Heart left ventricle (tissue), 16 donors: ENCODE measurements around the gene SH3RF3. TPM values are rescaled to one million over a fixed set of nuclear protein-coding genes. Genes with fewer than 3 reads are reported as not detected.

Experiments
- ATAC-seq, 4 donors: fragments of 200-7000 bp; cut with Tn5 transposase; one replicate each; pipeline ENCODE4 v1.9.1; 2020 to 2022; ENCODE audit warnings: moderate library complexity in 4 of 4, mild to moderate bottlenecking in 3 of 4, moderate number of reproducible peaks in 1 of 4
- DNase-seq, 5 donors: peaks; one replicate each; pipeline ENCODE4 v3.0.0-alpha.2; 2020
- H3K27ac ChIP-seq, 12 donors: fragments of 200-600 bp; sonication (generic) in 4 of 12; one replicate each; pipeline versions ENCODE4 v1.5.0 to v1.8.0; 2016 to 2022; ENCODE audit warnings: mild to moderate bottlenecking in 2 of 12
- H3K27me3 ChIP-seq, 9 donors: fragments of 200-600 bp; sonication (generic) in 2 of 9; one replicate each; pipeline versions ENCODE4 v1.5.1 to v1.8.0; 2016 to 2022; ENCODE audit warnings: mild to moderate bottlenecking in 3 of 9
- H3K36me3 ChIP-seq, 9 donors: fragments of 200-600 bp; sonication (generic) in 2 of 9; one replicate each; pipeline versions ENCODE4 v1.5.0 to v1.8.0; 2018 to 2022; ENCODE audit warnings: mild to moderate bottlenecking in 2 of 9
- H3K4me1 ChIP-seq, 12 donors: fragments of 200-600 bp; sonication (generic) in 4 of 12; one replicate each; pipeline versions ENCODE4 v1.5.0 to v1.8.0; 2016 to 2022; ENCODE audit warnings: mild to moderate bottlenecking in 3 of 12
- H3K4me3 ChIP-seq, 12 donors: fragments of 200-600 bp; sonication (generic) in 4 of 12; one replicate each; pipeline versions ENCODE4 v1.5.0 to v1.8.0; 2017 to 2022; ENCODE audit warnings: mild to moderate bottlenecking in 9 of 12, moderate library complexity in 4 of 12
- H3K9me3 ChIP-seq, 12 donors: fragments of 200-600 bp; sonication (generic) in 4 of 12; one replicate each; pipeline versions ENCODE4 v1.5.0 to v1.8.0; 2016 to 2022; ENCODE audit warnings: mild to moderate bottlenecking in 1 of 12
- POLR2A ChIP-seq, 2 donors: fragments of 450-650 bp; IDR thresholded peaks; one replicate each; pipeline ENCODE4 v1.6.1; 2017; ENCODE audit warnings: antibody characterized with exemption in 2 of 2, mild to moderate bottlenecking in 2 of 2, moderate library complexity in 2 of 2
- WGBS, 4 donors: extraction: QIAGEN DNeasy Blood & Tissue Kit in 2 of 4; methylation state at CpG; one replicate each; pipeline versions ENCODE4 v1.1.5 to v1.1.7; 2013 to 2018; 5-methylcytosine and 5-hydroxymethylcytosine counted together
- intact Hi-C, 10 donors: fragments of 100-400 bp; cut with DNase I; formaldehyde crosslinking; loops; one replicate each; pipeline versions ENCODE4 v1.11.1 to v1.14.2; 2022
- polyA plus RNA-seq, 2 donors: library from polyadenylated mRNA; stranded (reverse); fragments of 200-250 nt; gene quantifications; one replicate each; pipeline ENCODE4 v1.2.3, GENCODE V29; 2013
- total RNA-seq, 9 donors: library from RNA; depleted of rRNA in 2 of 9; stranded (reverse); fragments of >200 nt in 2 of 9; fragmentation: NEBNext Ultra II Directional in 3 of 9; extraction: Animal tissue kit (Norgen Biotek cat#: 25700) in 3 of 9; gene quantifications; one replicate each; pipeline versions ENCODE4 v1.1.0 to v1.2.4, GENCODE V29; 2016 to 2023
- TF ChIP-seq, protein P1 (sequence below), 12 donors: fragments of 200-600 bp; sonication (generic) in 4 of 12; IDR thresholded peaks; one replicate each; pipeline versions ENCODE4 v1.5.0 to v1.8.0; 2018 to 2022; ENCODE audit warnings: antibody characterized with exemption in 12 of 12, mild to moderate bottlenecking in 5 of 12
- donor health status: ischemic (EF 13 %, LVEDD 7.1; RV severe dilation, severe dysfunction).
- donor health status: healthy with polysubstance abuse.
- donor health status: DM: no; HTN: yes; CAD: no.
- donor health status: DM: no; HTN: no; CAD: no.
- donor health status: ischemic (EF 25% LVEDD 6.9; RV normal size, moderate dysfunction).
- donor health status: ischemic (EF 25% LVEDD 5.7; RV mildly dilated, moderate dysfunction).
- donor health status: healthy.
- donor health status: DM: yes; HTN: yes; CAD: no.
- donor health status: ischemic (EF 35%, LVEDD 5.7; RV mildly dilated, moderate dysfunction).
- donor health status: nonischemic (EF 11% LVEDD 7.7; RV severe dilation, severe dysfunction).
- donor health status: DM: yes; HTN: yes; CAD: no.
- donor health status: PGD.
- donor health status: ischemic (EF 29% LVEDD 5.4; RV normal size, mild dysfunction).
- donor health status: nonischemic (EF 23%, LVEDD 6.1; RV moderate dilation, normal function).

Gene SH3RF3
- total and polyA plus RNA-seq, 11 donors, result 5.2 to 15.7 (median 7.9) TPM

- no peak for DNase-seq
- WGBS, 4 donors, result 65 to 74% (median 66%) methylated on average over 15 of the region's 15 CpGs
- no peaks in the 10 kb centered on the region for H3K27me3 ChIP-seq
- peaks cover 0 to 11% (median 0%) of the 10 kb centered on the region in 9 donors for H3K36me3 ChIP-seq
- intact Hi-C loops, result loop anchor here in 3 of 10 donors (5.0 to 10.0 kb wide), 2 partner anchors 269 to 272 kb away; partner anchors contain the start of gene SH3RF3 (in 3 of the 3)
- no peak for TF ChIP-seq POLR2A (IDR thresholded peaks at IDR 0.05)
- TF ChIP-seq, protein P1, sequence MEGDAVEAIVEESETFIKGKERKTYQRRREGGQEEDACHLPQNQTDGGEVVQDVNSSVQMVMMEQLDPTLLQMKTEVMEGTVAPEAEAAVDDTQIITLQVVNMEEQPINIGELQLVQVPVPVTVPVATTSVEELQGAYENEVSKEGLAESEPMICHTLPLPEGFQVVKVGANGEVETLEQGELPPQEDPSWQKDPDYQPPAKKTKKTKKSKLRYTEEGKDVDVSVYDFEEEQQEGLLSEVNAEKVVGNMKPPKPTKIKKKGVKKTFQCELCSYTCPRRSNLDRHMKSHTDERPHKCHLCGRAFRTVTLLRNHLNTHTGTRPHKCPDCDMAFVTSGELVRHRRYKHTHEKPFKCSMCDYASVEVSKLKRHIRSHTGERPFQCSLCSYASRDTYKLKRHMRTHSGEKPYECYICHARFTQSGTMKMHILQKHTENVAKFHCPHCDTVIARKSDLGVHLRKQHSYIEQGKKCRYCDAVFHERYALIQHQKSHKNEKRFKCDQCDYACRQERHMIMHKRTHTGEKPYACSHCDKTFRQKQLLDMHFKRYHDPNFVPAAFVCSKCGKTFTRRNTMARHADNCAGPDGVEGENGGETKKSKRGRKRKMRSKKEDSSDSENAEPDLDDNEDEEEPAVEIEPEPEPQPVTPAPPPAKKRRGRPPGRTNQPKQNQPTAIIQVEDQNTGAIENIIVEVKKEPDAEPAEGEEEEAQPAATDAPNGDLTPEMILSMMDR (IDR thresholded peaks at IDR 0.05), result peak in 2 of 12 donors; percentile 17 to 19
- no peak overlapping the region for H3K4me3 ChIP-seq
- ATAC-seq, result peak in 1 of 4 donors; percentile 38
- H3K27ac ChIP-seq, result no peak overlapping the region
- H3K4me1 ChIP-seq, result peaks cover 0 to 12% (median 0%) of the 10 kb centered on the region in 12 donors
- no peaks in the 10 kb centered on the region for H3K9me3 ChIP-seq
Measured at GRCh38 chr2:109396202-109397180, 267.5 kb downstream of the SH3RF3 start.

GRCh38 chr2:109397893-109398292, 268.9 kb downstream of the SH3RF3 start:
- Histone ChIP-seq H3K4me3 (no peak overlapping the region), H3K27ac (no peak overlapping the region), H3K27me3 (no peaks in the 10 kb centered on the region), H3K36me3 (peaks cover 0 to 11% (median 0%) of the 10 kb centered on the region in 9 donors), H3K9me3 (no peaks in the 10 kb centered on the region), H3K4me1 (peaks cover 0 to 12% (median 0%) of the 10 kb centered on the region in 12 donors)
- intact Hi-C loops, result loop anchor here in 3 of 10 donors (5.0 to 10.0 kb wide), 2 partner anchors 271 to 273 kb away; partner anchors contain the start of gene SH3RF3 (in 3 of the 3)
- ATAC-seq (no peak), DNase-seq (no peak)
- TF ChIP-seq, protein P1 (IDR thresholded peaks at IDR 0.05), result no peak
- TF ChIP-seq POLR2A (IDR thresholded peaks at IDR 0.05), result no peak
- 85 to 94% (median 88%) methylated on average over 8 to 9 of the region's 9 CpGs for WGBS, 4 donors

DNA sequence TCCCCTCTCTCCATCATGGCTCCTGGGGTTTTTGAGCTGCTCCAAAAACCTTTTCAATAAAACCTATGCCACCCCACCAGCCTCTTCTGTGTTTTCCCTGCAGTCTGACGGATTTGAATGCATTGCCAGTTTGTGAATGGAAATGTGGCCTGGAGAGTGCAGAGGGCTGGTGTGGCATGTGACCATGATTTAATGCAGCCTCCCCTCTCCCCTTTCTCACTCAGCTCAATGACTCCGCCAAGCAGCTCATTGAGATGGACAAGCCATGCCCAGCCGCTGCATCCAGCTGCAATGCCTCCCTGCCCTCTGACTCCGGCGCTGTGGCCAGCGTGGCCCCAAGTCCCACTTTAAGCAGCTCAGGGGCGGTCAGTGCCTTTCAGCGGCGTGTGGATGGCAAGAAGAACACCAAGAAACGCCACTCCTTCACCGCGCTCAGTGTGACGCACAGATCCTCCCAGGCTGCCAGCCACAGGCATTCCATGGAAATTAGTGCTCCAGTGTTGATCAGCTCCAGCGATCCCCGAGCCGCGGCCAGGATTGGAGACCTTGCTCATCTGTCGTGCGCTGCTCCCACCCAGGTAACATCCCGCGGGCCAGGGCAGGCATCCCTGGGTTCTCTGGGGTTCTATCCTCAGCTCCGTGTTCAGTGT, 269.5 kb downstream of the SH3RF3 start:
- intact Hi-C loops, result loop anchor here in 3 of 10 donors (5.0 to 10.0 kb wide), 2 partner anchors 271 to 274 kb away; partner anchors contain the start of gene SH3RF3 (in 3 of the 3)

More for the DNA sequence above, 269.5 kb downstream of the SH3RF3 start:
- peaks cover 0 to 11% (median 0%) of the 10 kb centered on the region in 9 donors for H3K36me3 ChIP-seq
- no peak overlapping the region for H3K4me3 ChIP-seq
- TF ChIP-seq POLR2A (IDR thresholded peaks at IDR 0.05), result no peak
- TF ChIP-seq, protein P1 (IDR thresholded peaks at IDR 0.05), result no peak
- no peak for ATAC-seq
- H3K27me3 ChIP-seq, result no peaks in the 10 kb centered on the region
- H3K4me1 ChIP-seq, result peaks cover 0 to 12% (median 0%) of the 10 kb centered on the region in 12 donors
- 96 to 99% (median 97%) methylated on average over 16 to 22 of the region's 22 CpGs for WGBS, 4 donors
- no peak for DNase-seq
- no peaks in the 10 kb centered on the region for H3K9me3 ChIP-seq
- no peak overlapping the region for H3K27ac ChIP-seq
